HCT116 (cell line): ENCODE data around the gene AIF1L. TPM values are rescaled to one million over a fixed set of nuclear protein-coding genes. Genes with fewer than 3 reads are reported as not detected.

Experiments
- ATAC-seq: fragments of 200-7000 bp; cut with Tn5 transposase; 2 replicates; pipeline ENCODE4 v1.9.1; 2020; ENCODE audit warnings: mild to moderate bottlenecking, moderate library complexity
- BruUV-seq: library from RNA; stranded (reverse); fragments of 400-500 nt; replicated peaks from 2 replicates; lab custom pipeline; 2021; lab: Mats Ljungman, UMichigan
- CTCF ChIA-PET: fragments of 300-600 bp; sonication (Branson Sonifier 250); formaldehyde crosslinking; loops from one replicate; lab custom pipeline; 2021; ENCODE audit warnings: antibody characterized with exemption; lab: Charles Lee
- POLR2A ChIA-PET: fragments of 300-600, 350-600 bp; sonication (Branson Sonifier 250); formaldehyde crosslinking; loops from one replicate; lab custom pipeline; 2021; ENCODE audit warnings: antibody characterized with exemption; lab: Charles Lee
- RAD21 ChIA-PET, 2 experiments: fragments of 300-600 bp; sonication (Branson Sonifier 250); formaldehyde crosslinking; loops; one replicate each; lab custom pipeline; 2023; ENCODE audit warnings: low total read pairs in 2 of 2; ENCODE audit not compliant: uncharacterized antibody in 2 of 2, unreplicated experiment in 2 of 2, low non-redundant PET in 1 of 2; lab: Charles Lee
- DNase-seq: peaks from one replicate; pipeline ENCODE4 v3.0.0-alpha.2; 2010; ENCODE audit warnings: low read depth, low spot score
- H2AFZ ChIP-seq: fragments of 200-600 bp; shearing (Covaris generic), sonication (generic); 2 replicates; pipeline ENCODE4 v1.6.1; 2017; ENCODE audit warnings: low read depth, mixed run types, mixed read lengths, antibody characterized with exemption, low read length; ENCODE audit not compliant: poor library complexity, severe bottlenecking
- H3K27ac ChIP-seq: 2 replicates; pipeline ENCODE4 v1.5.1; 2012; ENCODE audit warnings: low read depth, low read length
- H3K27me3 ChIP-seq: fragments of 200-600 bp; sonication (generic); 2 replicates; pipeline ENCODE4 v1.6.1; 2016; ENCODE audit warnings: mixed run types, low read length, mixed read lengths; ENCODE audit not compliant: insufficient read depth
- H3K36me3 ChIP-seq, 2 experiments: fragments of 200-500 bp in 1 of 2; fragments of 200-600 bp in 1 of 2; sonication (Bioruptor generic) in 1 of 2; sonication (generic) in 1 of 2; 2 replicates each; pipeline versions ENCODE4 v1.5.1 to v1.6.1; 2014 to 2016; ENCODE audit warnings: low read length in 2 of 2, inconsistent platforms in 1 of 2, mixed read lengths in 1 of 2, mixed run types in 1 of 2; ENCODE audit not compliant: insufficient read depth in 2 of 2, control insufficient read depth in 1 of 2
- H3K4me1 ChIP-seq, 2 experiments: fragments of 200-600 bp in 1 of 2; sonication (generic) in 1 of 2; 2 replicates each; pipeline versions ENCODE4 v1.5.1 to v1.6.1; 2012 to 2017; ENCODE audit warnings: low read length in 2 of 2, inconsistent platforms in 1 of 2, mild to moderate bottlenecking in 1 of 2, mixed read lengths in 1 of 2, mixed run types in 1 of 2, moderate library complexity in 1 of 2; ENCODE audit not compliant: insufficient read depth in 2 of 2, control insufficient read depth in 1 of 2
- H3K4me2 ChIP-seq: fragments of 200-600 bp; sonication (generic); 2 replicates; pipeline ENCODE4 v1.6.1; 2017; ENCODE audit warnings: mixed run types, low read length, mixed read lengths
- H3K4me3 ChIP-seq, 2 experiments: fragments of 200-600 bp in 1 of 2; sonication (generic) in 1 of 2; replicated peaks in 1 of 2; 2 replicates each; pipeline ENCODE4 v1.5.1; 2011 to 2016; ENCODE audit warnings: low read length in 2 of 2, control low read depth in 1 of 2, low read depth in 1 of 2, mild to moderate bottlenecking in 1 of 2, mixed read lengths in 1 of 2, mixed run types in 1 of 2
- H3K79me2 ChIP-seq: fragments of 200-600 bp; sonication (generic); 2 replicates; pipeline ENCODE4 v1.6.1; 2017; ENCODE audit warnings: mild to moderate bottlenecking, mixed run types, low read length, moderate library complexity, mixed read lengths; ENCODE audit not compliant: insufficient read depth
- H3K9ac ChIP-seq: fragments of 200-600 bp; sonication (generic); 2 replicates; pipeline ENCODE4 v1.6.1; 2016; ENCODE audit warnings: low read length, mixed read lengths
- H3K9me2 ChIP-seq: fragments of 200-600 bp; sonication (generic), shearing (Covaris generic); 2 replicates; pipeline ENCODE4 v1.6.1; 2017; ENCODE audit warnings: mixed run types, mild to moderate bottlenecking, moderate library complexity; ENCODE audit not compliant: insufficient read depth
- H3K9me3 ChIP-seq, 2 experiments: fragments of 200-500 bp in 1 of 2; fragments of 200-600 bp in 1 of 2; sonication (Bioruptor generic) in 1 of 2; sonication (generic) in 1 of 2; 2 replicates each; pipeline ENCODE4 v1.6.1; 2014 to 2017; ENCODE audit warnings: low read length in 2 of 2, mixed read lengths in 2 of 2, inconsistent platforms in 1 of 2, low read depth in 1 of 2, mild to moderate bottlenecking in 1 of 2, mixed run types in 1 of 2, moderate library complexity in 1 of 2; ENCODE audit not compliant: control insufficient read depth in 1 of 2, insufficient read depth in 1 of 2
- H4K20me1 ChIP-seq: fragments of 200-600 bp; sonication (generic), shearing (Covaris generic); 2 replicates; pipeline ENCODE4 v1.6.1; 2017; ENCODE audit warnings: mixed run types, mild to moderate bottlenecking, moderate library complexity; ENCODE audit not compliant: insufficient read depth
- ATF3 ChIP-seq: IDR thresholded peaks from 2 replicates; pipeline ENCODE4 v1.6.1; 2012
- CBX3 ChIP-seq: IDR thresholded peaks from 2 replicates; pipeline ENCODE4 v1.6.1; 2012; ENCODE audit warnings: low read depth
- CEBPB ChIP-seq: IDR thresholded peaks from 2 replicates; pipeline ENCODE4 v1.6.1; 2012; ENCODE audit warnings: low read depth
- EGR1 ChIP-seq: IDR thresholded peaks from 2 replicates; pipeline ENCODE4 v1.6.1; 2012; ENCODE audit warnings: low read depth
- EZH2 ChIP-seq: fragments of 200-600 bp; sonication (generic); IDR thresholded peaks from 2 replicates; pipeline ENCODE4 v1.6.1; 2017; ENCODE audit warnings: antibody characterized with exemption, mixed run types
- JUND ChIP-seq: IDR thresholded peaks from 2 replicates; pipeline ENCODE4 v1.6.1; 2012
- MAX ChIP-seq: IDR thresholded peaks from 2 replicates; pipeline ENCODE4 v1.6.1; 2012
- RAD21 ChIP-seq: IDR thresholded peaks from 2 replicates; pipeline ENCODE4 v1.6.1; 2012; ENCODE audit warnings: low read depth, mild to moderate bottlenecking
- REST ChIP-seq: IDR thresholded peaks from 2 replicates; pipeline ENCODE4 v1.6.1; 2012; ENCODE audit warnings: low read depth
- SIN3A ChIP-seq: IDR thresholded peaks from 2 replicates; pipeline ENCODE4 v1.6.1; 2012; ENCODE audit warnings: low read depth
- SRF ChIP-seq: IDR thresholded peaks from 2 replicates; pipeline ENCODE4 v1.6.1; 2012; ENCODE audit warnings: low read depth
- TCF7L2 ChIP-seq: IDR thresholded peaks from 2 replicates; pipeline ENCODE4 v1.7.0; 2011; ENCODE audit warnings: borderline replicate concordance, inconsistent platforms; ENCODE audit not compliant: insufficient read depth, insufficient read length; ENCODE audit errors: extremely low read depth
- ZFX ChIP-seq: fragments of 450-650 bp; IDR thresholded peaks from 2 replicates; pipeline ENCODE4 v1.6.1; 2017
- ZNF274 ChIP-seq: fragments of 200-500 bp; sonication (Bioruptor generic); IDR thresholded peaks from 2 replicates; pipeline ENCODE4 v1.6.1; 2014; ENCODE audit warnings: mild to moderate bottlenecking, low read depth, low read length, inconsistent platforms
- intact Hi-C: fragments of 100-400 bp; cut with micrococcal nuclease; formaldehyde crosslinking; loops from 2 replicates; pipeline ENCODE4 v1.10.0; 2022
- total RNA-seq: library from RNA; stranded (reverse); gene quantifications from one replicate; pipeline ENCODE4 v1.2.1, GENCODE V29; 2021; ENCODE audit not compliant: unreplicated experiment

Gene AIF1L
- total RNA-seq, 1 experiment from 2014 or later = 34.0 TPM

- no peaks in the 10 kb centered on the region for H3K27me3 ChIP-seq
- no peak overlapping the region for H3K4me2 ChIP-seq
- H3K9ac ChIP-seq = no peak overlapping the region
- intact Hi-C loops = loop anchor here (5.0 kb wide), 1 partner anchor 70 kb away; the partner anchor contains the start of gene NUP214
- RAD21 ChIA-PET = interaction anchor here (0.5 to 1.7 kb wide), 6 partner anchors 9 to 280 kb away, joined by 3 to 9 read pairs (median 4); no protein-coding TSS in a partner anchor
- POLR2A ChIA-PET = interaction anchor here (0.6 kb wide), 1 partner anchor 40 kb away, joined by 3 read pairs; no protein-coding TSS in a partner anchor
- no peaks in the 10 kb centered on the region for H3K79me2 ChIP-seq
- TF ChIP-seq CEBPB (no peak), CBX3 (no peak), MAX (no peak), ZNF274 (no peak), SIN3A (no peak), JUND (no peak), TCF7L2 (no peak), ZFX (no peak), SRF (no peak)
- TF ChIP-seq, all 23 proteins: peak for 0
- H3K4me1 ChIP-seq = no peaks in the 10 kb centered on the region
- no peak for DNase-seq
- ATAC-seq = no peak
- H2AFZ ChIP-seq = no peak overlapping the region
- no peak overlapping the region for H3K4me3 ChIP-seq
- no peaks in the 10 kb centered on the region for H3K36me3 ChIP-seq
- H3K9me3 ChIP-seq = no peaks in the 10 kb centered on the region
- no peak overlapping the region for H3K27ac ChIP-seq
- H4K20me1 ChIP-seq = no peaks in the 10 kb centered on the region
- H3K9me2 ChIP-seq = no peaks in the 10 kb centered on the region
- CTCF ChIA-PET = interaction anchor here (1.2 to 4.3 kb wide), 6 partner anchors 10 to 280 kb away, joined by 3 to 45 read pairs (median 4); partner anchors contain the start of gene NUP214
- no TSS peak for BruUV-seq
These were observed 39.4 kb upstream of the AIF1L start for GRCh38 chr9:131056781-131057506.

- CTCF ChIA-PET = no interaction called here
- RAD21 ChIA-PET = no interaction called here
- POLR2A ChIA-PET = no interaction called here
- H3K4me1 ChIP-seq = no peaks in the 10 kb centered on the region
- intact Hi-C loops = no loop called here
- no peak overlapping the region for H3K4me2 ChIP-seq
- H3K36me3 ChIP-seq = no peaks in the 10 kb centered on the region
- BruUV-seq = no TSS peak
- no peak for DNase-seq
- no peak for ATAC-seq
- H3K4me3 ChIP-seq = no peak overlapping the region
- H4K20me1 ChIP-seq = no peaks in the 10 kb centered on the region
- H2AFZ ChIP-seq = no peak overlapping the region
- no peaks in the 10 kb centered on the region for H3K9me2 ChIP-seq
- no peaks in the 10 kb centered on the region for H3K79me2 ChIP-seq
- H3K27ac ChIP-seq = no peak overlapping the region
- no peak overlapping the region for H3K9ac ChIP-seq
- no peaks in the 10 kb centered on the region for H3K27me3 ChIP-seq
- H3K9me3 ChIP-seq = no peaks in the 10 kb centered on the region
- TF ChIP-seq ATF3 (no peak), RAD21 (no peak), EZH2 (no peak), EGR1 (no peak), SRF (no peak), MAX (no peak), REST (no peak), JUND (no peak), TCF7L2 (no peak)
These were observed 35.3 kb upstream of the AIF1L start for GRCh38 chr9:131060900-131061630.
